ENCODE measurements around the gene NFIX.

Gene NFIX

GRCh38 chr19:12990853-12991252 lies 4.4 kb upstream of the NFIX start:
- no peak for DNase-seq (ENCODE audit: low spot score)

- DNase-seq (ENCODE audit: low spot score), result no peak
Observed at GRCh38 chr19:12991296-12991695, 4.0 kb upstream of the NFIX start.

- DNase-seq (ENCODE audit: low spot score), result no peak
Observed at GRCh38 chr19:12992729-12993128, 2.5 kb upstream of the NFIX start.

GRCh38 chr19:12993562-12993961 lies 1.7 kb upstream of the NFIX start:
- DNase-seq (ENCODE audit: low spot score), result no peak

- no peak for DNase-seq (ENCODE audit: low spot score)
Observed at GRCh38 chr19:12995596-12996405, 526 bp downstream of the NFIX start.

- DNase-seq (ENCODE audit: low spot score), result peak; percentile 72
Observed at GRCh38 chr19:12996406-12997094, 1.3 kb downstream of the NFIX start.

GRCh38 chr19:12997179-12997966 lies 2.1 kb downstream of the NFIX start:
- no peak for DNase-seq (ENCODE audit: low spot score)

GRCh38 chr19:12997967-12998940 lies 3.0 kb downstream of the NFIX start:
- no peak for DNase-seq (ENCODE audit: low spot score)

GRCh38 chr19:13001166-13001501 lies 5.9 kb downstream of the NFIX start:
- no peak for DNase-seq (ENCODE audit: low spot score)

- DNase-seq (ENCODE audit: low spot score), result no peak
Observed at GRCh38 chr19:13001502-13002165, 6.4 kb downstream of the NFIX start.

GRCh38 chr19:13002166-13002898 lies 7.1 kb downstream of the NFIX start:
- no peak for DNase-seq (ENCODE audit: low spot score)

GRCh38 chr19:13003081-13003480 lies 7.8 kb downstream of the NFIX start:
- DNase-seq (ENCODE audit: low spot score), result no peak

- DNase-seq (ENCODE audit: low spot score), result no peak
Observed at GRCh38 chr19:13004273-13004672, 9.0 kb downstream of the NFIX start.

GRCh38 chr19:13005253-13005652 lies 10.0 kb downstream of the NFIX start:
- DNase-seq (ENCODE audit: low spot score), result no peak

- DNase-seq (ENCODE audit: low spot score), result no peak
Observed at GRCh38 chr19:13005861-13006370, 10.6 kb downstream of the NFIX start.

GRCh38 chr19:13006431-13007281 lies 11.4 kb downstream of the NFIX start:
- no peak for DNase-seq (ENCODE audit: low spot score)

GRCh38 chr19:13007292-13008045 lies 12.2 kb downstream of the NFIX start:
- DNase-seq (ENCODE audit: low spot score), result no peak

Data from ecto neural progenitor cell (in vitro differentiated cells).